ENCODE measurements around the gene SPDYE17.
"Not testable (repeated sequence)": the region's sequence is repeated elsewhere in the genome, so short reads cannot be mapped to it uniquely, and the experiment has no call there.

GRCh38 chr7:77002104-77002503 is 30.1 kb downstream of the SPDYE17 start:
- TF ChIP-seq, protein P1, sequence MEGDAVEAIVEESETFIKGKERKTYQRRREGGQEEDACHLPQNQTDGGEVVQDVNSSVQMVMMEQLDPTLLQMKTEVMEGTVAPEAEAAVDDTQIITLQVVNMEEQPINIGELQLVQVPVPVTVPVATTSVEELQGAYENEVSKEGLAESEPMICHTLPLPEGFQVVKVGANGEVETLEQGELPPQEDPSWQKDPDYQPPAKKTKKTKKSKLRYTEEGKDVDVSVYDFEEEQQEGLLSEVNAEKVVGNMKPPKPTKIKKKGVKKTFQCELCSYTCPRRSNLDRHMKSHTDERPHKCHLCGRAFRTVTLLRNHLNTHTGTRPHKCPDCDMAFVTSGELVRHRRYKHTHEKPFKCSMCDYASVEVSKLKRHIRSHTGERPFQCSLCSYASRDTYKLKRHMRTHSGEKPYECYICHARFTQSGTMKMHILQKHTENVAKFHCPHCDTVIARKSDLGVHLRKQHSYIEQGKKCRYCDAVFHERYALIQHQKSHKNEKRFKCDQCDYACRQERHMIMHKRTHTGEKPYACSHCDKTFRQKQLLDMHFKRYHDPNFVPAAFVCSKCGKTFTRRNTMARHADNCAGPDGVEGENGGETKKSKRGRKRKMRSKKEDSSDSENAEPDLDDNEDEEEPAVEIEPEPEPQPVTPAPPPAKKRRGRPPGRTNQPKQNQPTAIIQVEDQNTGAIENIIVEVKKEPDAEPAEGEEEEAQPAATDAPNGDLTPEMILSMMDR (IDR thresholded peaks at IDR 0.05), result not testable (repeated sequence)
- not testable (repeated sequence) for TF ChIP-seq ZFX (IDR thresholded peaks at IDR 0.05; ENCODE audit: borderline replicate concordance)
